Stimulated activated CD4-positive, alpha-beta T cell treated with anti-CD3 and anti-CD28 coated beads, Interleukin-1b, Interleukin-23, amount 100 ng/mL, for 1 hour (primary cell): Measurements from ENCODE around the gene CRTC3.
"Not testable (repeated sequence)": the region's sequence is repeated elsewhere in the genome, so short reads cannot be mapped to it uniquely, and the experiment has no call there.

Experiments used
- DNase-seq, 2 donors: peaks; one replicate each; pipeline ENCODE4 v3.0.0-alpha.2; 2020; ENCODE audit warnings: low read depth in 2 of 2

CRTC3 gene

GRCh38 chr15:90529371-90530249 lies at the start of gene CRTC3:
Gene CRTC3 (plus strand): TSS chr15:90529923. CDS start chr15:90530072, 149 bp downstream.
- peak in 1 of 2 donors; percentile 36 for DNase-seq

GRCh38 chr15:90481023-90481422 lies 48.7 kb upstream of the CRTC3 start:
- no peak for DNase-seq

- DNase-seq: peak in 1 of 2 donors; percentile 12
Measured at GRCh38 chr15:90482124-90483011, 47.4 kb upstream of the CRTC3 start.

GRCh38 chr15:90483012-90483307 lies 46.8 kb upstream of the CRTC3 start:
- no peak for DNase-seq

GRCh38 chr15:90483637-90484036 lies 46.1 kb upstream of the CRTC3 start:
- no peak for DNase-seq

- DNase-seq: no peak
Measured at GRCh38 chr15:90487186-90487585, 42.5 kb upstream of the CRTC3 start.

GRCh38 chr15:90489514-90489913 lies 40.2 kb upstream of the CRTC3 start:
- DNase-seq: no peak

GRCh38 chr15:90489944-90490343 lies 39.8 kb upstream of the CRTC3 start:
- DNase-seq: no peak

- no peak for DNase-seq
Measured at GRCh38 chr15:90493647-90494046, 36.1 kb upstream of the CRTC3 start.

- DNase-seq: no peak
Measured at GRCh38 chr15:90495067-90495466, 34.7 kb upstream of the CRTC3 start.

GRCh38 chr15:90496791-90497190 lies 32.9 kb upstream of the CRTC3 start:
- no peak for DNase-seq

- DNase-seq: no peak
Measured at GRCh38 chr15:90497376-90497775, 32.3 kb upstream of the CRTC3 start.

GRCh38 chr15:90497912-90498311 lies 31.8 kb upstream of the CRTC3 start:
- no peak for DNase-seq

- no peak for DNase-seq
Measured at GRCh38 chr15:90500171-90500570, 29.6 kb upstream of the CRTC3 start.

- no peak for DNase-seq
Measured at GRCh38 chr15:90501898-90502297, 27.8 kb upstream of the CRTC3 start.

- DNase-seq: not testable (repeated sequence)
Measured at GRCh38 chr15:90510781-90511180, 18.9 kb upstream of the CRTC3 start.

- not testable (repeated sequence) for DNase-seq
Measured at GRCh38 chr15:90511211-90511618, 18.5 kb upstream of the CRTC3 start.

GRCh38 chr15:90512276-90512675 lies 17.4 kb upstream of the CRTC3 start:
- no peak for DNase-seq

GRCh38 chr15:90512981-90513380 lies 16.7 kb upstream of the CRTC3 start:
- DNase-seq: no peak

GRCh38 chr15:90513448-90513847 lies 16.3 kb upstream of the CRTC3 start:
- DNase-seq: no peak

- not testable (repeated sequence) for DNase-seq
Measured at GRCh38 chr15:90513893-90514292, 15.8 kb upstream of the CRTC3 start.

- DNase-seq: no peak
Measured at GRCh38 chr15:90519688-90520087, 10.0 kb upstream of the CRTC3 start.

GRCh38 chr15:90520365-90520764 lies 9.4 kb upstream of the CRTC3 start:
- no peak for DNase-seq
